ENCODE data around the gene ZIC5.

DNA sequence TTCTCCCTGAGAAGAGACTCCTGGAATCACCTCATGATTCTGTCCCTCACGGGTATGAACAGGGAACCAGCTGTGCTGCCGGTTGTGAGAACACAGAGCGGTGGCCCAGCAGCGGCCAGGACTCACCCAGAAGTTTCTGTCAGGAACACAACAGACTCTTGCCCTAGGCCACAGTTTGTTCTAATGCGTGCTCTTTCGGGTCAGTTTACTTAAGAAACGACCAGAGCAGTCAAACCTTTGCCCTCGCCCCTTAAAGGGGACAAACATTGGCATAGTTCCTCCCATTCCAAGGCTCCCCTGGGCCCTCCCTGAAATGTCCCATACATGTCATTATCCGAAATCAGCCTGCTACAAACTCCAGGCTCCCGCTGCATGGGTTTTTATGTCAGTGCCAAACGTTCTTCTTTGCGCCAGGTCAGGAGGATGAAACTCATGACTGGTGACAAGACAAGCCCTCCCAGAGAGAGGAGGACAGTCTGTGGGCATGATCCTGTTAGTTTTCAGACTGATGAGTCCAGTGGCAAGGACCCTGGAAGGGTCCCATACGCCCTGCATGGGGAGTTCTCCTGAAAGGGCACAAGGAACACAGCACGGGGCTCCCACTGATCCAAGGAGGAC is 18.3 kb downstream of the ZIC5 start:
- TF ChIP-seq, protein P1, sequence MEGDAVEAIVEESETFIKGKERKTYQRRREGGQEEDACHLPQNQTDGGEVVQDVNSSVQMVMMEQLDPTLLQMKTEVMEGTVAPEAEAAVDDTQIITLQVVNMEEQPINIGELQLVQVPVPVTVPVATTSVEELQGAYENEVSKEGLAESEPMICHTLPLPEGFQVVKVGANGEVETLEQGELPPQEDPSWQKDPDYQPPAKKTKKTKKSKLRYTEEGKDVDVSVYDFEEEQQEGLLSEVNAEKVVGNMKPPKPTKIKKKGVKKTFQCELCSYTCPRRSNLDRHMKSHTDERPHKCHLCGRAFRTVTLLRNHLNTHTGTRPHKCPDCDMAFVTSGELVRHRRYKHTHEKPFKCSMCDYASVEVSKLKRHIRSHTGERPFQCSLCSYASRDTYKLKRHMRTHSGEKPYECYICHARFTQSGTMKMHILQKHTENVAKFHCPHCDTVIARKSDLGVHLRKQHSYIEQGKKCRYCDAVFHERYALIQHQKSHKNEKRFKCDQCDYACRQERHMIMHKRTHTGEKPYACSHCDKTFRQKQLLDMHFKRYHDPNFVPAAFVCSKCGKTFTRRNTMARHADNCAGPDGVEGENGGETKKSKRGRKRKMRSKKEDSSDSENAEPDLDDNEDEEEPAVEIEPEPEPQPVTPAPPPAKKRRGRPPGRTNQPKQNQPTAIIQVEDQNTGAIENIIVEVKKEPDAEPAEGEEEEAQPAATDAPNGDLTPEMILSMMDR (IDR thresholded peaks at IDR 0.05), result no peak
- TF ChIP-seq ZFX (IDR thresholded peaks at IDR 0.05; ENCODE audit: borderline replicate concordance), result no peak

Data from 22Rv1 (cell line).